Measurements from ENCODE around the gene GATD1.

Gene GATD1

DNA sequence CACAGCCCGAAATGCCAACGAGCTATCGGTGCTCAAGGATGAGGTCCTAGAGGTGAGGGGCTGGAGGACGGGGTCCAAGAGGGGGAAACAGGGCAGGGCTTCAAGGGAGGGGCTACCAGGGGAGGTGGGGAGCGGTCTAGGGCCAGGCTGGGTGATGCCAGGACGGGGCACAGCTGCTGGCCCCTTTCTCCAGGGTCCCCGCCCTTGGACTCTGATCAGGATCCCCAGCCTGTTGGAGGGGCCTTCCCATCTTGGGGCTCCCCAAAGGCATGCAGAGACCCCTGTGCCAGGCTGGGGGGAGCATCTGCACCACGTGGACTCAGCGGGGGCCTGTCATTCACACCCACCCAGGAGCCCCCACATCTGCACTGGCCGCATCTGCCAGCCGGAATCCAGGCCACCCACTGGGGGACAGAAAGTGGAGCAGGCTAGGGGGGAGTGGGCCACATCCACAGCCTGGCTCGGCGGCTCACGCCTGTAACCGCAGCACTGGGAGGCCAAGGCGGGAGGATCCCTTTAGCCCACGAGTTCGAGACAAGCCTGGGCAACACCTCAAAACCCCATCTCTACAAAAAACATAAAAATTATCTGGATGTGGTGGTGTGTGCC, 52.4 kb downstream of the GATD1 start:
- no peak for DNase-seq

DNA sequence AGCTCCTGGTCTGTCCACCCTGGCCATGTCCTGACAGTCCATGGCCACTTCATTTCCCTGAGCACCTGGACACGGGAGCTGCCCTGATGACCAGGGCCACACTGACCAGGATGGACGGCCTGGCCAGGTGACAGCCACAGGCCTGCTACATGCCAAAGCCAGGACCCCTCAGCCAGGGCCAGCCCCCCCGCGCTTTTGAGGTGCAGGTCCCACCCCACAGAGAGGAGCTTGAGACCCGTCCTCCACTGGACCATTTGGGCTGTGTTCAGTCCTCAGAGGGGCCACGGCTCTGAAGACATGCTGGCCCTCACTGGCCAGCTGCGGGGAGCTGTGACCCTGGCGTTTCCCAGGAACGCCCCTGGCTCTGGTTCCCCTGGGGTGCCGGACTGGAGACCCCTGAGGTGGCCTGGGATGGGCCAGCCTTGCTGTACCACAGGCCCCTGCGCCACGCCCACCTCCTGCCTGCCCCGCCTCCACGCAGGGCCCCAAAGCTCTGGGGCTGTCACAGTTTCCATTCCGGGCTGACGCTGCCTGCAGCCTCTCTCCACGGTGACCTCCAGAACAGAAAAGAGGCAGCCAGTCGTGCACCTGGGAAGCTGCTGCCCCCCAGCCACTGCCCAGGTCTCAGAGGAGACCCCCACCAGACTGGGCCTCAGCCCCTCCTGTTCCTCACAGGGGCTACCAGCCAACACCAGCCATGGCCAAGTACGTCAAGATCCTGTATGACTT, 53.1 kb downstream of the GATD1 start:
- no peak for DNase-seq

DNA sequence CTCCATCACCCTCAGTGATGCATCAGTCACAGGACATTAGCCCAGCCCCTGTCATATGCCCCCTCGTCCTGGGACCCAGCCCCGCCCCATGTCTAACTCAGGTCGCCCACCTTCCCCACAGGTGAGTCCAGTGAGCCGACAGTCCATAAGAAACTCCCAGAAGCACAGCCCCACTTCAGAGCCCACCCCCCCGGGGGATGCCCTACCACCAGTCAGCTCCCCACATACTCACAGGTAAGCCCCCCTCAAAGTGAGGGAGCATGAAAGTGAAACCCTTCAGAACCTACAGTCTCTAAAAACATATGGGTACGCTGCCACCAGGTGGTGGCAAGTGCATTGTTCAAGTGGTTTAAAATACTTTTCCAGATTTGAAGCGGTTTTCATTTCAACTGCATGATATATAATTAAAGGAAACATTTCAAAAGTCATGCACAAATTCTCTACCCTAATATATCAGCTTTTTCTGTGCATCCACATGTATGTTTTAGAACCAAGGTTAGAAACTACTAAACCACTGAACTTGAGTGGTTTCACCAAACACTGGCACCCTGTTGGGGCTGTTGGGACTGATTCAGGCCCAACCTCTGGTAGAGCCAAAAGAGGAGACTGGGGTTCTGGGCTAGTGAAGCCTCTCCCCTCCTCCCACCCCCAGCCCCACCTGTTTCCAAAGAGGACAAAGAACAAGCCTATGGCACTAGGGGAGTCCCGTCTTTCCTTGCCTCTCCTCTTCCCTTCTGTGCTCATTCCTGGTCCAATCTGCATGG, 54.0 kb downstream of the GATD1 start:
- peak; percentile 34 for DNase-seq

DNA sequence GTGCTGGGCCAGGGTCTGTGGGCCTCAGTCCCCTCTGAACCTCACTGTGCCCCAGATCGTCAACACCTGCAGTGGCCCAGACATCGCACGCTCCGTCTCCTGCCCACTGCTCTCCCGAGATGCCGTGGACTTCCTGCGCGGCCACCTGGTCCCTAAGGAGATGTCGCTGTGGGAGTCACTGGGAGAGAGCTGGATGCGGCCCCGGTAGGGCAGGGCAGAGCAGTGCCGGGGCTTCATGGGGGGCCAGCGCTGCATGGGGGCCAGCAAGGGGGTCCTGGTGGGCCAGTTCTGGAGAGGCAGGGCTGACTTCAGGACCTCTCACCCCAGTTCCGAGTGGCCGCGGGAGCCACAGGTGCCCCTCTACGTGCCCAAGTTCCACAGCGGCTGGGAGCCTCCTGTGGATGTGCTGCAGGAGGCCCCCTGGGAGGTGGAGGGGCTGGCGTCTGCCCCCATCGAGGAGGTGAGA, 54.9 kb downstream of the GATD1 start:
- no peak for DNase-seq

GRCh38 chr11:721741-722345, 55.4 kb downstream of the GATD1 start:
- peak; percentile 38 for DNase-seq

GRCh38 chr11:721247-721740, 56.0 kb downstream of the GATD1 start:
- no peak for DNase-seq

GRCh38 chr11:720642-721246, 56.5 kb downstream of the GATD1 start:
- DNase-seq = no peak

- no peak for DNase-seq
Observed at GRCh38 chr11:720017-720641, 57.2 kb downstream of the GATD1 start.

DNA sequence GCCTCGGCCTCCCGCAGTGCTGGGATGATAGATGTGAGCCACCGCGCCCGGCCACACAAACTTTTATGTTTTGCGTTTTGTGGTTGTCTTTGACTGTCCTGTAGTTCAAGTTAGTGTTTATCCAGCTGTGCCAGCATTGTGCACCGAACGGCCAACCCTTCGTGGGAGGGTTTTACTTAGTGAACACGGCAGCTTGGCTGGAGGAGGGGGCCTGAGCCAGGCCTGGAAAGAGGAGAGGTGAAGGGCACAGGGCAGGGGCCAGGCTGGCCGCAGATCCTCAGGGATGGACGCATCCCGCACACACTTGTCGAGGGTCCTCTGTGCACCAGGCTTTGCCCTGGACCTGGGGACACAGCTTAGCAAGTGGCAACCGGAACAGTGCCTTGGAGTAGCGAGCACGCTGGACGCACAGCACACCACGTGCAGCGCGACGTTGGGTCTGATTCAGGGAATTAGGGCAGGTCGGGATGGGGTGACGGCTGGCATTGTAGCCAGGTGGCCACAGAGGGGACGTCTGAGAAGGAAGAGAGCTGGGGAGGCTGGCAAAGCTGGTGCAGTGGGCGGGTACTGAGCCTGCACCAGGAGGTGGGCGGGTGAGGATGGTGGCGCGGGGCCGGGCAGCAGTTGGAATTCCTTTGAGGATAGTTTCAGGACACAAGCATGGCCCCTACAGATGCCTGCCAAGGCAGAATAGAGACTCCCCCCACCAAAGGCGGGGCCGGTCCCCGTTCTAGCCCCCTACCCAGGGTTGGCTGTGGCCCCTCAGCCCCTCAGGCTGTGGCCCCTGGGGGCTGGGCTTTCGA, 57.9 kb downstream of the GATD1 start:
- DNase-seq = no peak
